GM19351 (cell line): Measurements from ENCODE around the gene UBE2D4.

Experiments
- ATAC-seq: cut with Tn5 transposase; IDR thresholded peaks from one replicate; pipeline ENCODE4 v1.9.1; 2021; ENCODE audit warnings: mild to moderate bottlenecking, moderate library complexity; ENCODE audit not compliant: unreplicated experiment

UBE2D4 gene

GRCh38 chr7:43906331-43907010 lies 19.8 kb upstream of the UBE2D4 start, which contains the start of gene URGCP:
Gene URGCP, minus strand, starts transcription at chr7:43906596. Its CDS starts 21 bp downstream, at chr7:43906575.
- ATAC-seq: peak; percentile 76

GRCh38 chr7:43914795-43915194 lies 11.4 kb upstream of the UBE2D4 start:
- no peak for ATAC-seq

DNA sequence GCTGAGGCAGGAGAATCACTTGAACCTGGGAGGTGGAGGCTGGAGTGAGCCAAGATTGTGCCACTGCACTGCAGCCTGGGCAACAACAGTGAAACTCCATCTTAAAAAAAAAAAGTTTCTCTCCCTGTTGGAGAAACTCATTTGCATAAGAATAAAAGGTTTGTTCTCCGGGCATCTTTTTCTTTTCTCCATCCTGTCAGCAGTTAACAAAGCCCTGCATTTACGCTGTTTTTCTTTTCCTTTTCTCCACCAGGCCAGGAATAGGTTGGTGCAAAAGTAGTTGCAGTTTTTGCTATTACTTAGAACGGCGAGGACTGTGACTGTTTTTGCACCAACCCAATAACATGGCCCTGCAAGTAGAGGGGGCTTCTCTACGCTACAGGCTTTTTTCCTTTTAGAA lies 10.3 kb upstream of the UBE2D4 start:
- ATAC-seq: no peak

DNA sequence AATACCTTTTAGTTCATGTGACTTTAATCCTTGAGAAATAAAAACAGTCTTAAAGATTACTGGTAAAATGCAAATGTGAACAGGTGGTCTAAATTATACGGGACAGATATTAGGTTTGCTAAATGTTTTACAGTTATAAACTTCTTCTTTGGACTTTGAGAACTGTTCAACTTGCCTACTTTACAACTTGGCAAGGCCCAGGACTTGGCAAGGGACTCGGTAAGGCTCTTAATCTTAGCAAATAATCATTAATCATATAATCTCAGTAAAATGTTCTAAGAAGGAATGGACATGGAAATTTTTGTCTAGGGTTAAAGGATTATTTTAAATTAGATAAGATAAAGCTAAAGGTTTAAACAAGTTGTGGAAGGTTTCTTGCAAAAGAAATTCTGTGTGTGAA lies 4.8 kb upstream of the UBE2D4 start:
- no peak for ATAC-seq

DNA sequence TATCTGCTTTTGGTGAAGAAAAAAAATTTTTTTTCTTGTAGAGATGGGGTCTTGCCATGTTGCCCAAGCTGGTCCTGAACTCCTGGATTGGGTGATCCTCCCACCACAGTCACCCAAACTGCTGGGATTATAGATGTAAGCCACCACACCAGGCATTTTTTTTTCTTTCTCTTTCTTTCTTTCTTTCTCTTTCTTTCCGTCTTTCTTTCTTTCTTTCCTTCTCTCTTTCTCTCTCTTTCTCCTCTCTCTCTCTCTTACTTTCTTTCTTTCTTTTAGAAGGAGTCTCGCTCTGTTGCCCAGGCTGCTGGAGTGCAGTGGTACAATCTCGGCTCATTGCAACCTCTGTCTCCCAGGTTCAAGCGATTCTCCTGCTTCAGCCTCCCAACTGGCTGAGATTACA lies 3.5 kb upstream of the UBE2D4 start:
- ATAC-seq: no peak

GRCh38 chr7:43926798-43927123 lies 525 bp downstream of the UBE2D4 start:
- peak; percentile 13 for ATAC-seq

- ATAC-seq: no peak
Measured at GRCh38 chr7:43927810-43928209, 1.6 kb downstream of the UBE2D4 start.

- ATAC-seq: no peak
Measured at GRCh38 chr7:43929529-43930457, 3.6 kb downstream of the UBE2D4 start.

- no peak for ATAC-seq
Measured at GRCh38 chr7:43931346-43931745, 5.1 kb downstream of the UBE2D4 start.

DNA sequence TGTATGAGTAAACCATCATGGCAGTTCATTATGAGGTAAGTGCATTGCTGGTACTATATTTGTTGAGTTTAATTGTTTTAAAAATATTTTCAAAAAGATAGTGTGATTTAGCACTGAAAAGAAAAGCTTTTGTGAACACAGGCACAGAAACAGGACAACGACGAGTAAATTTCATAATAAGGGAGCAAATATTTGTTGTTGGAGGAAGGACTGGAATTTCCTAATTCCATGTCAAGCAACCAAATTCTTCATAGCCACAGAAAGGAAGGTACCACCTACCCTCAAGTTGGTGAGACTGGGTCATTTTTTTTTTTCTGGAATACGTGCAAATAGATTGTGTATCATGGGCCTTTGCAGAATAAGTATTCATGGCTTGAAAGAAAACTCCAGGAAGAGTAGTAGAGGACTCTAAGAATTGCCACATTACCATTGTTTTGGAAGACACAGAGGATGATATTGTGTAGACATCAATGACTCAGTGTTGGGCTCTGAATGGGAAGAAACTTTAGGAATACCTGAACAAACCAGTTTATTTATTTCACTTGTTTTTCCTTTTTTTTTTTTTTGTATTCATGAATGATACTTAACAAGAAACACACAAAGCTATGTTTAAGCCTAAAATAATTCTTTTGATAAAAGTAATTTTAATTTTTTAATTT lies 7.8 kb downstream of the UBE2D4 start:
- ATAC-seq: no peak

DNA sequence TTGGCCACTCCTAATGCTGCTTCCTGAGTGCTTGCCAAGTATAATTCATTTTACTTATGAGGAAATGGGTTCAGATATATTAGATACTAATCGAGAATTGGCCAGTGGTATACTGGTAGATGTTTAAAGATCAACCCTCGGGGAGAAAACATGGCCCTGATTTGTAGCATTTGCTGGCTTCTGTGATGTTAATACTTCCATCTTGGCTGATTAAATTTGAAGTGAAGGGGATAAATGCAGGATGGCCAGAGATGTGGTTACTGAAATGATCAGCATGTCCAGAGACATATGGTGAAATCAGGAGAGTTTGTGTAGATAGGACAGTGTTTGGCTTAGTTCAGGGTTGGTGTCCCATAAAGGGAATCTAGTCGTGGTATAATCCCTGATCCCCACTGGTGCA lies 11.2 kb downstream of the UBE2D4 start:
- ATAC-seq: no peak

GRCh38 chr7:43938892-43939482 lies 12.8 kb downstream of the UBE2D4 start:
- ATAC-seq: no peak

DNA sequence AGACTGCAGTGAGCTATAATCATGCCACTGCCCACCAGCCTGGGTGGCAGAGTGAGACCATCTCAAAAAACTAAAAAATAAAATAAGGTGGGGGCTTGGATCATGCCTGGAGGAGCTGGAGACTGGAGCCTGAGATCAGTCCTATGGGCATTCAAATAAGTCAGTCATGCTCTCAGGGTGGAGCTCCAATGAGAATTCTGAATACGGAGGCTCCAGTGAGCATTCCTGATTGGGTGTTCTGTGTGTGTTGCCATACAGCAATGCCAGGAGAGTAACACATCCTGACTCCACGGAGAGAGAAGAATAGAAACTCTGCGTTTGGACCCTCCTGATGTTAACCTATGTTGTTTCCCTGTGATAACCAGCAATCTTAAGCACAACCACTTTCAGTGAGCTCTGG lies 16.0 kb downstream of the UBE2D4 start:
- ATAC-seq: no peak

GRCh38 chr7:43942997-43943396 lies 16.8 kb downstream of the UBE2D4 start:
- no peak for ATAC-seq

DNA sequence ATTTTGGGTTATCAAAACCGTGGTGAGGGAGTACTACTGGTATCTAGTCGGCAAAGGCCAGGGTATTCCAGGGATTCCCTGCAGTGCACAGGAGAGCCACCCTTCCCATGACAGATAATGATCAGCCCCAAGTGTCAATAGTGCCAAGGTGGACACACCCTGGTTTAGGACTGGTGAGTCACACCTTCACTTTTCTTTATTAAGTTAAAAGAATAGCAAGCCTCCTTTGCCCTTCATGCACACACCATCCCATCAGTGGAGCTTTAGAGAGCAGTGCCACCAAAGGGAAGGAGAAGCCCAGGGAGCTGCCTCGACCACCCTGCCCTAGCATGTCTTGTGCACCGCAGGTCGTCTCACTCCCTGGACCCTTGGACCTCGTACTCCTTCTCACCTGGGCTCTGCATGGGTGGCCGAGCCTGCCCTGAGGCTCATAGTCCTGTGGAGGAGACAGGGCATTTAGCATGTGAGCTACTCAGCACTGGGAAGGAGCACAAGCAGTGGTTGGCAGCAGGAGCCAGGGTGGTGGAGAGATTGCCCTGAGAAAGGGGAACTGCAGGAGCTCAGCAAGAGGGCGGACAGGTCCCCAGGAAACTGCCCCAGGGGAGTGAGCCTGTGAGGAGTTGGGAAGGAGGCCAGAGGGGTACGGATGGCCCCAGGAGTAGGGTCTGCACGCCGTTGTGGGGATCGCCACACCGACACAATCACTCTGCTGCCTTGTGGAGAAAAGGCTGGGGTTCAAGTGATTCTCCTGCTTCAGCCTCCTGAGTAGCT lies 17.4 kb downstream of the UBE2D4 start:
- no peak for ATAC-seq

DNA sequence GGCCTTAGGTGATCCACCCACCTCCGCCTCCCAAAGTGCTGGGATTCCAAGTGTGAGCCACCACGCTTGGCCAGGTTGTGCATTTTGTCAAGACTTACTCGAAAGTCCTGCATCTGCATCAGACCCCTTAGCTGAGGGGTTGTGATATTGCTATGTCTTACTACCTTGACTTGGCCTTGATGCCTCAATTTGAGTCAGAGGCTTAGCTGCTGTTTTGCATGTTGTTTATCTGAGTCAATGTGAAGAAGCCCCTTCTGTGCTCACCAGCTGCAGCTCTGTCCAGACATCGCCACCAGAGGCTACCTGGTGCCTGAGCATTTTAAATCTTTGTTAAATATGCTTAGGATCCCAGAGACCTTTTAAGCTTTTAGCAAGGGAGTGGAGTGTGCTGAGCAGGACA lies 18.1 kb downstream of the UBE2D4 start:
- no peak for ATAC-seq

GRCh38 chr7:43952028-43952427 lies 25.8 kb downstream of the UBE2D4 start:
- ATAC-seq: no peak

DNA sequence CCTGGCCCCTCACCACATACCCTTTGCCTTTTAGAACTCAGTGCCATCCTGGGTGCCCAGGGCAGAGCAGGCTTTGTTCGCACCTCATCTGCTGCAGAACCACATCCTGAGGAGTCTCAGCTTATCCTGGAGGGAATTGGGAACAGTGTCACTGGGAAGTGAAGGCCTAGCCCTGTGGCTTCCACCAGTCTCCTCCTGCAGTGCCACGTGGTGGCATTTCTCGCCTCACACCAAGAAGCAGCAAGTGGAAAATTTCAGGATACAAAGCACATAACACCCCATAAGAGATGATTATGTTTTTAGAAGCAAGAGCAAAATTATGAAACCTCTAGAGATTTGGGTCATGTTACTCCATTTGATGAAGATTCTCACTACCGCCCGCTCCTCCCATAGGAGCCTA lies 26.8 kb downstream of the UBE2D4 start:
- no peak for ATAC-seq

DNA sequence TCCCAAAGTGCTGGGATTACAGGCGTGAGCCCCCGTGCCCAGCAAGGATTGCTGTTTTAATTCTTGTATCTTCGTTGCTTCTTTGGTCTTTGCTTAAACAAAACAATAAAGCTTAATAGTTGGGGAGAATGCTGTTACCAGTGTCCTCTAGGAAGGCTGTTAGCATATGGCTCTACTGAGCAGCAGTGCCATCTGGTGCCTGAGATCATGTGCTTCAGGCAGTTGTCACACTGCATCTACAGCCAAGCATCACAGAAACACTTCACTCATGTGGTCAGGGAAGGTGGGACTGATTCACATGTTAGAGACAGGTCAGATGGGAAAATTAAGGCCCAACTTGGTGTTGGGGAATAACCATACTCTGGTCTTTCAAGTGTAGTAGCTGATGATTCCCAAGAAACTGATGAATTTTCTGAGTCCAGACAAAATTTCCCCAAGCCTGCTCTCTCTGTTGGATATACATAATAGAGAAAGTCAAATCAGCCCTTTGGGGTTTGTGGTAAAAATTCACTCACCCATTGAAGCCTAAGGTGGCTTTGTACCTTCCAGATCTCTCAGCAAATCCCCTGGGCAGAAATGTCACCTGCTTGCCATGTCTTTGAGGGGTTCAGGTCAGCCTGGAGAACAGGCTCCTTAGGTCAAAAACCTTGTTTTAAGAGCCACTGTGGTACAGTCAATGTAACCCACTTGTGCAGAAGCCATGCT lies 28.4 kb downstream of the UBE2D4 start:
- ATAC-seq: peak; percentile 56

DNA sequence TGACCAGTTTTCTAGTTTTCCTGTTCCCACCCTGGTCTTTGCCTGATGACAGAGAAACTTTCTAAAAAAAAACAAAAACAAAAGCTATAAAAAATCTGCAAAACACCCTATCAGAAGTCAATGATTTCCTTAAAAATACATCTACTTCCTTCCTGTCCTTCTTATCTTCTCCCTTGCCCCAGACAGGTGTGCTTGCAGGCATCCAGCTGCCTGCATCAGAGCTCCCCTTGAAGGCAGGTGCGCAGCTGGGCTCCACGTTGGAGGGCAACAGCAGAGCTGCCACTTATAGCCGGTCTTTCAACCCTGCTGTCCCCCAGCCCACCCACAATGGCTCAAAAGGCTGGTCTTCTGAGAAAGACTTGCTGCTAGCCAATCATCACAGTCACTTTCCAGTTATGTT lies 29.8 kb downstream of the UBE2D4 start:
- ATAC-seq: no peak
